HK-2 (cell line): ENCODE measurements around the gene CSTPP1.
A peak's percentile ranks its signal among the peaks of the same experiment; 100 is the strongest.

Experiments used
- DNase-seq: peaks from one replicate; pipeline ENCODE4 v3.0.0-alpha.2; 2018; ENCODE audit not compliant: unreplicated experiment

The CSTPP1 gene

DNA sequence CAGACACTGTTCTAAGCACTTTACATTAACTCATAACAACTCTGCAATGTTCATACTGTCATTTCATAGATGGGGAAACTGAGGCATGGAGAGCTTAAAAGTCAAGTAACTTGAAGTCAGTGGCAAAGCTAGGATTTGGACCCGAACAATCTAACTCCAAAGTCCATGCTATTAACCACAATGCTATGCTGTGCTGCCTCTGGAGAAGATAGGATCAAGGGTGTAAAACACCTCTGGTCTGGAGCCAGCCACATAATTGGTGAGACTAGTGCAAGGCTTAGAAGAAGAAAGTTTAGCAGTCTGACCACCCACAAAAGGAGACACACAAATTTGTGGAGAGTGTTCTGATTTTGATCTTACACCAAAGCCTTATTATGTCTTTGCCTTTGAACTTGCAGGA, 196.4 kb downstream of the CSTPP1 start:
- no peak for DNase-seq

DNA sequence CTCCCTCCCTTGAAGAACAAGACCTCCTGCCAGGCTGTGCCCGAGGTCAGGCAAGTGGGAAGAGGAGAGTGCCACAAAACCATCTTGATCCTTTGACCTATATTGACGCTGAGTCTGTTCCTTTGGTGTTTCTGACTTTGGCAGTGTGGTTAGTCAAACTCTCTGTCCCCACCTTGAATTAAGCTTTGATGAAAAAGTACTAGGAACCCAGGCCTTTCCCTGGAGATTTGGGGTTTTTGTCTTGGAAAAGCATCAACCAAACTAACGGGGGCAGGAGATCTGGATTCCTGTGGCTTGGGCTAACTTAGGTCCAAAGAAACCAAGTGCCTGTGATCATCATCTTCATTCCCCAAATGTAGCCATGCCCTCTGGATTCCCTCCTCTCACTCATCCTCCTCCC, 199.8 kb downstream of the CSTPP1 start:
- no peak for DNase-seq

DNA sequence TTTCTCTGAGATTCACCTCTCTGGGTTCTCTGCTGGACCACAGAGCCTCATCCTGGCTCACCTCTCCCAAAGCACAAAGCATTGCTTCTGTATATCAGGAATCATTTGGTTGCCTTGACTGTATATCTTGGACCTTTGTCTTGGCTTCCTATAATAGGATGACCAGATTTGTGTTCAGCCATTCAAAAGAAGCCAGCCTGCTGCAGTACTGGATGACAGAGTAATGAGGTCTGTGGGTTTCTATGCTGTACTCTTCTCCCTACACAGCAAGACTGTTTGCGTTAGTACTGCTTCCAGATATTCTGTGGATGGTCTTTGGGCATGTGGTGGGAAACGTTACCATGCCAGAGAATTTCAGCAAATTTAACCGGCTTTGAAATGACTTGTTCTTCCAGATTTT, 200.4 kb downstream of the CSTPP1 start:
- no peak for DNase-seq

DNA sequence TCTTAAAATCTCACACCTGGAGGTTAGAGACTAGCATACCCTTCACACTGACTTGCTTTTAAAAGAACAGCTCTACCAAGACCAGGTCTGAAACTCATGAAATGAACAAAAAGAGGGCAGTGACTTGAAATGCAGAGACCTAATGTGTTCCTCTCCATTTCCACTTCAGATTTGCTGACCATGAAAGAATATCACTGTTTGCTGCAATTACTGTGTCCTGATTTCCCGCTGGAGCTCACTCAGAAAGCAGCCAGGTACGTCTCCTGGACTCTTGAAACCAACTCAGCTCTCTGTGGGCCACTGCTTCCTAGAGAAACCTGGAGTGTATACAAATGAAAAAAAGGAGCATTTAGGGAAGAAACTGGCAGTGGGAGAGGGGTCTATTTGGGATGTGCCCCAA, 200.9 kb downstream of the CSTPP1 start:
- no peak for DNase-seq

DNA sequence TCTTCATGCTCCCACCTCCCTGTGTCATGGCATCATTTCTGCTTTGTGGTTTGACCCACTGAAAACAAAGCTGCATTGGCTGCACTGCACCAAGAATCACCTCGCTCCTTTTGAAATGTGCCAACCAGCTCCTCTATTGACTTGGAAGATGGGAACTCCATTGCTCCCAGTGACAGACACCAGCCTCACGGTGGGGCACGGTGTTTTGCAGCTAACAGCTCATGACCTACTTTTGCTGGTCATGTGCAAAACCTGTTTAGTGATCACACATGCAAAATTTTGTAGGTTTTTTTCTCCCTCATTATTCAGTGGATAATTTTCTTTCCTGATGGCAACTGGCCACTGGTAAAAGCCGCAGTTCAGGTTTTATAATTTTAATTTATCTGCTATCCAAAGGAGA, 203.3 kb downstream of the CSTPP1 start:
- no peak for DNase-seq

DNA sequence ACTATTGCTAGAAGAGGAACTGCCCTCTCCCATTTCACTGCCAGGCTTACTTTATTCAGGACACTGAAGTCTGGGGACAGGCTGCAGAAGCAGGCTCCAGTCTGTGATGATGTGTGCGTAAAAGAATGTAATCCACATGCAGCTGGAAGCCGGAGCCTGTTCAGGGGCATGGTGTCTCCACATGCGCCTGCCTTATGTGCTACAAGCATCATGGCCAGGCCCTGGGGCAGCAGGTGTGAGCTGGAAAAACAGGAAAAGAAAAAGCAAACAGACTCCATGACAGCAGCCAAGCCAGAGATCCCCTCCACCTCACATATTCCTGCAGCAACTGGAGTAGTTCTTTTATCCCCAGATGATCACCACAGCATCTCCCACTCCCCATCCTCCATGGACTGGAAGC, 206.8 kb downstream of the CSTPP1 start:
- DNase-seq, result no peak

DNA sequence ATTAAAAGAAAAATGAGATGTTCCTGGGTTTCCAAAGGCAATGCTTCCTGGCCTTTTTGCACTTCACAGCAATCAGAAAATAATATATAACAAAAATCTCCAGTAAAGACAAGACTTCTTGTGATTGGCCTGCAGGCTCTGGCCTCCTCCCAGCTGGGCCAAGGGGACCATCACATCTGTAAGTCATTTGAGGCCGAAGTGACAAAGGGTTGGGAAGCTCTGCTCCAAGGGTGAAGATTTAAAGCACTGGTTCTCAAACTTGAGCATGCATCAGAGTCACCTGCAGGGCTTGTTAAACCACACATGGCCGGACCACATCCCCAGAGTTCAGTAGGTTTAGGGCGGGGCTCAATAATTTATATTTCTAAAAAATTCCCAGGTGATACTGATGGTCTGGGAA, 208.0 kb downstream of the CSTPP1 start:
- no peak for DNase-seq

DNA sequence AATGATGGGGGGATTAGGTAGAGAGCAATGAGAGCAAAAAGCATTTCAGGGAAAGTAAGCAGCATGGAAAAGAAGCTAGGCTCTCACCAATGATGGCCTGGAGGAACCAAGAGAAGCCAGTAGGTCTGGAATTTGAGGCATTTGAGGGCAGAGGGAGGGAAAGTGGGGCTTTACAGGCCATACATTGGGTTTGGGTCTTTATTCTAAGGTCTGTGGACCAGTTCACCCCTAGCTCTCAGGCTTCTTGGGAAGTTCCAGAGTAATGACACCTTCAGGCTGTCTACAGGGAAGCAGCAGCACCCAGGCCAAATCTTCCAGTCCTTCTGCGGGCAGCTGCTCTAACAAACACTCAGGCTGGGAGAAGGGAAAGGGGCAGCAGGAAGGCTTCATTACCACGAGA, 210.7 kb downstream of the CSTPP1 start:
- no peak for DNase-seq

DNA sequence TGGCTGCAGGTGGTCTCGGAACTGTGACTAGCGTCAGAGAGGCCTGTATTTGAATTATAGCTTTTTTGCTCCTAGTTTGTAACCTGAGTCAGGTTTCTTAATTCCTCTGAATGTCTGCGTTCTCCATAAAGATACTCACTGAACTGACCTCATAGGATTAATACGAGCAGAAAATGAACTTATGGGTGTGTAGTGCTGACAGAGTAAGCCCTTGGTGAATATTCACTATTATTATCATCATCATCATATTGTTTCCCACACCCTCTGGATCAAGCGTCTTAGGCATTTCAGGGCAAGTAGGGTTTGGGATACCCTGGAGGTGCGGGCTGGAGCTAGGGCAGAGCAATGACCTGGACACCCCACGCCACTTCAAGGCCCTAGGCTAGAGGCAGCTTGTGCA, 211.1 kb downstream of the CSTPP1 start:
- no peak for DNase-seq

DNA sequence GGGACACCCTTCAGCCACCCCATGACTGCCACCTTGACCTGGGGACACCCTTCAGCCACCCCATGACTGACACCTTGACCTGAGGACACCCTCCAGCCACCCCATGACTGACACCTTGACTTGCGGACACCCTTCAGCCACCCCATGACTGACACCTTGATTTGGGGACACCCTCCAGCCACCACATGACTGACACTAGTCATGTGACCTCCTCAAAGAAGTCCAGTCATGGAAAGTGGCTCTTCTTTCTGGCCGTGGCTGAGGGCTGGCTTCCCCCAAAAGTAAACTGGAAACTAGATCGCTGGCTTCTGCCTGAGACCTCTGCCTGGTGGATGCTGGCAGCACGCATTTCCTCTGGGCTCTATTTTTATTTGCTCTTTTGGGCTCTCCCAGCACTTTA, 211.7 kb downstream of the CSTPP1 start:
- DNase-seq, result no peak

DNA sequence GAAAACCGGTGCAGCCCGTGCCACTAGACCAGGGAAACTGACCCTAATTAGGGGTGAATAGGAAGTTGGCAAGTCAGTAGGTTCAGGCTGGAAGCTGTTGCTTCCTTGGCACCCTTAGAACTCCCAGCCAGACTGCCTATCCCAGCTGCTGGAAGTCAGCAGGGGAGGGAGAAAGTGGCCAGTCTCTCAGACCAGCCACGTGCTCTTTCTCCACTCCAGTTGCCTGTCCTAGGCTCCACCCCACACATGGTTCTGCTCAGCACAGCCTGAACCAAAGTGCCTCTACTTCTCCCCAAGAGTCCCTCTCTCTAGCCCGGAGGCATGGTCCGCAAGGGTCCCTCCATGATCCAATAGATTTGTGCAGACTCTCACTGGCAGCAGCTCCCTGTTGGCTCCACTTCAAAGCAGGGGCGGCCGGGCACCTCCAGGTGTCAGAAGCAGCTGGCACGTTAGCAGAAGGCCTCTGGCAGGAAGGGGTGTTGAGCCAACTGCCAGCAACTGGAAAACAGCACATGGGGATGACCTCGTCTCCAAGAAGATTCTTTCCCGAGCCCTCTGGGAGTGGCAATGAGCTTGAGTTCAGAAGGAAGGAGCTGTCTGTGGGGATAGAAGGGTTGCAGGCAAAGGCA, 212.5 kb downstream of the CSTPP1 start:
- DNase-seq, result no peak

DNA sequence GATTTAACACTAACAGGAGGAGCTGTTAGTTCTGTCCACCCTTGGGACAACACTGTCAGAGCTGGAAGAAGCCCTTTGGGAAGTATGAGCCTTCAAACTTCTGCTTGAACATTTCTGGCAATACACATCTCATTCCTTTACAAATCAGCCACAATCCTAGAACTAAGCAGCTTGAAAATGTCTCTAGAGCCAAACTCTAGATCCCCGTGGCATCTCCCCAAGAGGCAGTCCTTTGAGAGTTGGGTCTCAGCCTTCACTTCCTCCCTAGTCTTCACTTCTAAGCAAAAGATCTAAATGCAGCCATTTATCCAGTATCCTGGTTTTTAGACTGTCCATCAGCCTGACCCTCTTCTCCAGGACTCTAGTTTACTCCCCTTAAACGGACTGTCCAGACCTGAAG, 213.2 kb downstream of the CSTPP1 start:
- DNase-seq, result no peak

DNA sequence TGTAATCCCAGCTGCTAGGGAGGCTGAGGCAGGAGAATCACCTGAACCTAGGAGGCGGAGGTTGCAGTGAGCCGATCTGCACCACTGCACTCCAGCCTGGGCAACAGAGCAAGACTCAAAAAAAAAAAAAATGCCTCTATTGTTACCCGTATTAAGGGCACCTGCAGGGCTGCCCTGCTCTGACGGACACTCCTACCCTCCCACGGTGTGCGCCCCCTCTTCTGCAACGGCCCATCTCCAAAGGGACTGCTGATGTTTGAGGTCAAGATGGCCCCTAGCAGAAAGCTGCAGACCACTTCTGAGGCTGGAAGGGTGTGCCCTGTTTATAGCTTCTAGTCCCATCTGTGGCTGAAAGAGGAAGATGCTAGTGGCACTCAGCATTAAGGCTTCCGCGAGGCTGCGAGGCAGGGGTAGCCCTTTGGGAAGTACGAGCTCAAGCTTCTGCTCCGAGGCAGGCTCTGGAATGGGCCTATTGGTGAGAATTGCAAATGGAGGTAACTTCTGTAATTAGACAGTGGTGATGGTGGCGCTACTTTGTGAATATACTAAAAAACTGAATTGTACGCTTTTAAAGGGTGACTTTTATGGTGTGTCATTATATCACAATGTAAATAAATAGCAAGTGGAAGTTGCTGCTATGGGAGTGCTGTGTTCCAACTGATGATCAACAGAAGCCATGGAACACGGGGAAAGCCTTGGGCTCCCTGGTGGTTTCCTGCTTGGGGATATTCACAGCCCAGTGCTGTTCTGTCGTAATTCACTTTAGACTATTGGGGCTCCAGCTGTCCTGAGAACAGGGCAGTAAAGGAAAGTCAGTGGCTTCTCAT, 215.8 kb downstream of the CSTPP1 start:
- DNase-seq, result no peak

DNA sequence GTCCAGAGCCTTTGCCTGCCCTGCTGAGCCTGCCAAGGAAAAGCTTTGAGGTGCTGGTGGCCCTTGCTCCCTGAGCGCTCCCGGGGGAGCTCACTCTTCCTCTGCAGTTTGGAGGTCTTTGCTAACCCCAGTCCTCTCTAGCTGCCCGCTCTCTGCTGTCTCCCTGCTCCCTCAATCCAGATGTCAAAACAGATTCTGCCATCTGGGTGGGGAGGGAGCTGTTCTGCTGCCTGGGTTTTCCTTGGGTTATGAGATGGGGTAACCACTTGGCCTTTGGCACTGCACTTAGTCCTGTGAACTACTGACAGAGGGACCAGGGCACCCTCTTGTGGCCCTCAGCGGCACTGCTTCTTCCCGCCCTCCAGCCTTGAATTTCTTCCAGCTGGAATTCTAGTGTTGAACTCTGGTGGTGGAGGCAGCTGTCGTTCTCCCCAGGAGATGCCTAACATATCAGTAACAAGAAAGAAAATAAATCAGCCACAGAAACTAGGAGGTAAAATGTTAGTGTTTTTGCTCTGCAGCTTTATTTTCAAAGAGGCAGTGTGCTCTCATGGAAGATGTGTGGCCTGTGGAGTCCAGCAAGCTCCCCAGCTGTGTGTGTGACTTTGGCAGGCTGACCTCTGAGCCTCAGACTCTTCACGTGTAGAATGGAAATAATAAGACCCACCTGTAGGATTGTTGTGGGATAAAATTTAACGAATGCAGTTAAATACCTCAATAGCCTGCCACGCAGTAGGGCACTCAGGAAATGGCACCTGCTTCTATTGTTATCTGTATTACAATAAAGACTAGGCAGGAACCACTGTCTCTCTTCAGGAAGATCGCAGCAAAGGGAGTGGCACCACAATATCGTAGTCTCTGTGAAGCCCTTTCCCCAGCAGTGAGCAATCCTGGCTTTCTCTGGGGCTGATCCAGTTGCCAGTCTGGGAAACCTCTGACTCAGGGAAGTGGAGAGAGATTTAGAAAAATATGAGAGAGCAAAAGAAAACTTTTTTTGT, 216.7 kb downstream of the CSTPP1 start:
- peak; percentile 69 for DNase-seq

DNA sequence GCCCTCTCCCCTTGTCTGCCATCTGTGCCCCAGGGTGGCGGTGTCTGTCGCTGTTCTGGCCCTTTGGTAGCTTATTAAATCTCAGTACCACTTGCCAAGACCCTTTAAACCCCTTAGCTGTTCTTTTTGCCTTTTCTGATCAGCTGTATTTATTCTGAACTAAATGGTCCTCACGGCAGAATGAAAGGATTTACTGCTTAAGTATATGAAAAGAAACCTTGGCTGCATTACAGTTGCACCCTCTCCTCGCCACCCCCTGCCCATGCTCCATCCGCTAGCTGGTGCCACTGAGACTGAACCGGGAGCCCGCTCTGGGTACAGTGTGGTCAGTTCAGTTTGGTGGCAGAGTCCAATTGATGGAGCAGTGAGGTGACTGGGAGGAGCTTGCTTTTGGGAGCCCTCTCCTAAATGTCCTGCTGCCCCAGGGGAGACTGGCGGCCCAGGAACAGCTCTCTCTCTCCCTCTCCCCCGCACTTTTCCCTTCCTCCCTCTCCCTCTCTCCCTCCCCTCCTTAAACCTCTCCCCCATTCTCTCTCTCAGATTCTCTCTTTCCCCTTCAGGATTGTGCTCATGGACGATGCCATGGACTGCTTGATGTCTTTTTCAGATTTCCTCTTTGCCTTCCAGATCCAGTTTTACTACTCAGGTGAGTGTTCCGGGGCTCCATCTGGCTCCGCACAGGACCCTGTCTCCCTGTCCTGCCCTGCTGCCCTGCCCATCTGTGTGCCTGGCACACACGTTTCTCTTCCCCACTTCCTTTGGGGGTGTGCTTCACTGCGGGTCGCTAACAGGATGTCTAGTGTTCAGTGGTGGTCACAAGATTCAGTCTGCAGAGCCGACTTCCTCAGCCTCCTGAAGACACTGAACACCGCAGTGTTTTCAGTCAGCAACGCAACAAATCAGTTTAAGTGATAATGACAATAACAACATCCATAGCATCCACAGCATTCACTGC, 218.3 kb downstream of the CSTPP1 start:
- DNase-seq, result no peak

DNA sequence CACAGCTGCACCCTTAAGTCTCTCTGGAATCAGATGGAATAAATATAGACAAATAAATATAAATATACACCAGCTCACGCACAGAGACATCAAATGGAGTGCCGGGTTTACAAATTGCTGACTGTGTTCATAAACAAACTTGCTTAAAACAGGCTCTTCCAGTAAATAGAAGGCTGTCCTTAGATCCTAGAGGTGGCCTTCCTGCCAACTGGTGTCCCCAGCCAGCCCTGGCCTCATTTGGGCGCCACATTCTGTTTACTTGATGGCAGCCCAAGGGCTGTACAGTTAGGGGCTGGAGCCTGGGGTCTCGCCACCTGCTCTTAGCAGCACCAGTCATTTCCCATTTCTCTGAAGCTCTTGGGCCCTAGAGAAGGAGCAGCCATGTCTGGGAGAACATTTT, 219.3 kb downstream of the CSTPP1 start:
- no peak for DNase-seq

DNA sequence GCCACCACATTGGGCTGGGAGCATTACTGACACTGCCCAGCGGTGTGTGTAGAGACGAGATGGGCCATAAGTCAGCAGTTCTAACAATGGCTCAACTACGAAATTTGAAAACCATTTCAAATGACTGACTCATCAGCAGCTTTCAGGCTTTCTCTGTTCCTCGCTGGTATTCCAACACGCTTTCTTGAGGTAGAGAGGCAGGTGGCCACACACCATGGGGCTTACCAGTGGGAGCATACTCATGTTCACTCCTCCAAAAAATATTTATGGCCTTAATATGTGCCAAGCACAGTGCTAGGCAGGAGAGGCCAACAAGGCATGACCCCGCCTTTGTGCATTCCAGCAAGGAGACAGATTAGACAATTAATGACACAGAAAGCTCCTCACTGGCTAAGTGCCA, 219.8 kb downstream of the CSTPP1 start:
- DNase-seq, result no peak

DNA sequence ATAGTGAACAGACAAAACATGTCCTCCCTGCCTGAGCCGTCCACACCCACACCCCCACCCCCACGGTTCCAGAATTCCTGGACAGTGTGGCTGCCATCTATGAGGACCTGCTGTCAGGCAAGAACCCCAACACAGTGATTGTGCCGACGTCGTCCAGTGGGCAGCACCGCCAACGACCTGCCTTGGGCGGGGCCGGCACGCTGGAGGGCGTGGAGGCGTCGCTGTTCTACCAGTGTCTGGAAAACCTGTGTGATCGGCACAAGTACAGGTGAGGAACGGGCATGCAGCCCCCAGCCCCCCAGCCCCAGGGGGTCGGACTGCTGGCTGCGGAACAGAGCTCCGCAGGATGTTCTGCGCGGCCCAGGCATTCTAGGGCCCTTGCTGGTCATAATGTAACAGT, 220.4 kb downstream of the CSTPP1 start:
- DNase-seq, result no peak

DNA sequence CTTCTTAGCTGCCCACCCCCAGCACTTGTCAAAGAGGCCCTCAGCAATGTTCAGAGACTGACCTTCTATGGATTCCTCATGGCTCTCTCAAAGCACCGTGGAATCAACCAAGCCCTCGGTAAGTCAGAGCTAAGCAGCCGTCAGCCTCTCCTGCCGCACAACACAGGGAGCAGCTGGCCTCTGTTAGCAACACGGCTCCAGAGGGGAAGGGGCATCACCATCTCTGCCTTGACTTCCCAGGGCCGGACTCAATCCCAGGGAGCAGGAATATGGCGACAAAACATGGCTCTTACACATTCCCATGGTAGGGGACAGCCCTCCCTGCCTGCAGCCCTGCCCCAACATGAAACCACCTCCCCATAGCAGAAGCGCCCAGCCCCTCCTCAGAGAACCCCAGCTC, 221.2 kb downstream of the CSTPP1 start:
- no peak for DNase-seq

DNA sequence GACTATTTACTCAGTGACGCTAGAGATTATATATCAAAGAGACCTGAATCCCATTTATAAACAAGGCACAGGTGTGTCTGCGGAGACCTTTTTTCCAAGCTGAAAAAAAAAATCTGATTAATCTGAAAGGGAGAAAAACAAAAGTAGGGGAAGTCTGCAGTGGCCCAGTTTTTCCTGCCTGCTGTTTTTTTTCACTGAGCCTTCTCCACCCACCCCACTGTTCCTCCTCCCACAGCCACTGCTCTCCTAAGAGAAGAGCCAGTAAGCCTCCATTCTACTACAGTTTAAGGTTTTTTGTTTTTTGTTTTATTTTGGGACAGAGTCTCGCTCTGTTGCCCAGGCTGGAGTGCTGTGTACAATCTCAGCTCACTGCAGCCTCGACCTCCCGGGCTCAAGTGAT, 221.7 kb downstream of the CSTPP1 start:
- DNase-seq, result no peak

DNA sequence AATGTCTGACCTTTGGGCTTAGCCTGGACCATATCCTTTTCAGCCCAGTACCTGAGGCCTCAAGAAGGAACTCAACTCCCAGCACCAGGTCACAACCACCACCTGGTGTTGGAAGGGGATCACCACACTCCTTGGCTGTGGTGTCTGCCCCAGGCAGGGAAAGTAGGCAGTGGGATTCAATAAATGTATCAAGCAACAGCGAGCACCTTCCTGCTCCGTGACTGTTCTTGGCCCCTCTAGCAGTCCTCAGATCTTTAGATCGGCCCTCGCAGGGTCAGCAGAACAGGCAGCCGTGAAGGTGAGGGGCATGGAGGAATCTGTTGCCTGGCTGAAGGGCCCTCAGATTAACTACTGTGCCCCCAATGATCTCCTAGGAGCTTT, 224.2 kb downstream of the CSTPP1 start:
- DNase-seq, result no peak
